Rectal smooth muscle tissue (tissue), 1 donor: Measurements from ENCODE around the gene DNAH17.

ENCODE experiments used
- H3K27ac ChIP-seq: one replicate; pipeline ENCODE4 v1.7.0; 2013; ENCODE audit warnings: low read depth, low read length, inconsistent platforms
- H3K27me3 ChIP-seq: one replicate; pipeline ENCODE4 v1.7.0; 2013; ENCODE audit warnings: low read length; ENCODE audit not compliant: control insufficient read depth, insufficient read depth
- H3K36me3 ChIP-seq: one replicate; pipeline ENCODE4 v1.7.0; 2013; ENCODE audit warnings: low read length; ENCODE audit not compliant: control insufficient read depth, insufficient read depth
- H3K4me1 ChIP-seq: one replicate; pipeline ENCODE4 v1.7.0; 2013; ENCODE audit warnings: low read length; ENCODE audit not compliant: control insufficient read depth, insufficient read depth
- H3K4me3 ChIP-seq: one replicate; pipeline ENCODE4 v1.7.0; 2013; ENCODE audit warnings: low read length
- H3K9ac ChIP-seq: one replicate; pipeline ENCODE4 v1.7.0; 2013; ENCODE audit warnings: low read length

DNAH17 gene

GRCh38 chr17:78615631-78616030 lies 38.4 kb upstream of the DNAH17 start:
- Histone ChIP-seq H3K36me3 (no peaks in the 10 kb centered on the region), H3K4me3 (no peak overlapping the region), H3K9ac (no peak overlapping the region), H3K27ac (no peak overlapping the region), H3K4me1 (peaks cover 13% of the 10 kb centered on the region), H3K27me3 (no peaks in the 10 kb centered on the region)

GRCh38 chr17:78613416-78613815 lies 36.2 kb upstream of the DNAH17 start:
- no peaks in the 10 kb centered on the region for H3K36me3 ChIP-seq
- H3K4me1 ChIP-seq: peaks cover 22% of the 10 kb centered on the region
- no peak overlapping the region for H3K27ac ChIP-seq
- no peaks in the 10 kb centered on the region for H3K27me3 ChIP-seq
- H3K4me3 ChIP-seq: no peak overlapping the region
- H3K9ac ChIP-seq: no peak overlapping the region

- H3K4me1 ChIP-seq: peaks cover 17% of the 10 kb centered on the region
- H3K9ac ChIP-seq: no peak overlapping the region
- H3K36me3 ChIP-seq: no peaks in the 10 kb centered on the region
- H3K27ac ChIP-seq: peak overlapping the region; percentile 25
- no peak overlapping the region for H3K4me3 ChIP-seq
- H3K27me3 ChIP-seq: no peaks in the 10 kb centered on the region
Measured at GRCh38 chr17:78611607-78612006, 34.4 kb upstream of the DNAH17 start.

DNA sequence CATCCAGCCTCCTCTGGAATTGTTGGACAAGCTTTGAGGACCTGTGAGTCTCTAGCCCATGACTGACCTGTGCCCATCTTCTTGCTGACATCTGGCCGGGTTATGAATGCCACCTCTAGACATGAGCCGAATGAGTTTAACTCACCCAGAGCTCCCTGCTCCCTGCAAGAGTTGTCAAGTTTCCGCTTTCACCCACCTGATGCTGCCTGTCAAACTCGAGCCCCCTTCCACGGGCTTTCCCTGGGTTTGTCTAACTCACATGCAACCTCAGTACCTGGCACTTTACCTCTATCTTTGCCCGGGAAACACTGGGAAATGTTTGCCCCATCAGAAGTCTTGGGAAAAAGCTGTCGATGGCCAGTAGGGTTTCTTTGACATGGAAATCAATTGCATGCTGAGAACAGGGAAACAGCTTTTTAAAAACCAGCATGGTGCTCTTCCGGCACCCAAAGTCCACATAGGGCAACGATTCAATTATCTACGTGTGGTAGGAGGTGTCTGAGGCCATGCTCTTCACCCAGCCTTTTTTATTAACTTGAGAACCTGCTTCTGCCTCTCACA lies 33.8 kb upstream of the DNAH17 start:
- no peak overlapping the region for H3K4me3 ChIP-seq
- H3K27ac ChIP-seq: no peak overlapping the region
- H3K9ac ChIP-seq: no peak overlapping the region
- H3K27me3 ChIP-seq: no peaks in the 10 kb centered on the region
- no peaks in the 10 kb centered on the region for H3K36me3 ChIP-seq
- H3K4me1 ChIP-seq: peaks cover 17% of the 10 kb centered on the region

GRCh38 chr17:78609191-78609641 lies 32.0 kb upstream of the DNAH17 start:
- Histone ChIP-seq H3K9ac (no peak overlapping the region), H3K27me3 (no peaks in the 10 kb centered on the region), H3K4me1 (peaks cover 17% of the 10 kb centered on the region), H3K36me3 (no peaks in the 10 kb centered on the region), H3K27ac (peak overlapping the region; percentile 35), H3K4me3 (no peak overlapping the region)

- Histone ChIP-seq H3K27ac (peak overlapping the region; percentile 35), H3K36me3 (no peaks in the 10 kb centered on the region), H3K4me1 (peaks cover 17% of the 10 kb centered on the region), H3K4me3 (no peak overlapping the region), H3K9ac (no peak overlapping the region), H3K27me3 (no peaks in the 10 kb centered on the region)
Measured at GRCh38 chr17:78608804-78609186, 31.6 kb upstream of the DNAH17 start.

DNA sequence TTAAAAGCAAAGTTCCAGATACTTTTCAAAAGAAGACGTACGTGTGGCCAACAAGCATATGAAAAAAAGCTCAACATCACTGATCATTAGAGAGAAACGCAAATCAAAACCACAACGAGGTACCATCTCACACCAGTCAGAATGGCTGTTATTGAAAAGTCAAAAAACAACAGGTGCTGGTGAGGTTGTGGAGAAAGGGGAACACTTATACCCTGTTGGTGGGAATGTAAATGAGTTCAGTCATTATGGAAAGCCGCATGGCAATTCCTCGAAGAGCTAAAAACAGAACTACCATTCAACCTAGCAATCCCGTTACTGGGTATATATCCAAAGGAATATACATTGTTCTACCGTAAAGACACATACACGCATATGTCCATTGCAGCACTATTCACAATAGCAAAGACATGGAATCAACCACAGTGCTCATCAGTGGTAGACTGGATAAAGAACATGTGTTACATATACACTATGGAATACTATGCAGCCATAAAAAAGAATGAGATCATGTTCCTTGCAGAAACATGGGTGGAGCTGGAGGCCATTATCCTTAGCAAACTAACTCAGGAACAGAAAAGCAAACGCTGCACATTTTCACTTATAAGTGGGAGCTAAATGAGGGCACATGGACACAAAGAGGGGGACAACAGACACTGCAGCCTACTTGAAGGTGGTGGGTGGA lies 31.1 kb upstream of the DNAH17 start:
- H3K9ac ChIP-seq: no peak overlapping the region
- peaks cover 17% of the 10 kb centered on the region for H3K4me1 ChIP-seq
- H3K36me3 ChIP-seq: no peaks in the 10 kb centered on the region
- H3K27ac ChIP-seq: peak overlapping the region; percentile 35
- no peak overlapping the region for H3K4me3 ChIP-seq
- H3K27me3 ChIP-seq: no peaks in the 10 kb centered on the region

GRCh38 chr17:78607038-78607437 lies 29.8 kb upstream of the DNAH17 start:
- Histone ChIP-seq H3K4me3 (no peak overlapping the region), H3K27me3 (no peaks in the 10 kb centered on the region), H3K9ac (no peak overlapping the region), H3K27ac (no peak overlapping the region), H3K36me3 (no peaks in the 10 kb centered on the region), H3K4me1 (peaks cover 13% of the 10 kb centered on the region)

- Histone ChIP-seq H3K27me3 (no peaks in the 10 kb centered on the region), H3K4me3 (no peak overlapping the region), H3K4me1 (peaks cover 14% of the 10 kb centered on the region), H3K36me3 (no peaks in the 10 kb centered on the region), H3K27ac (no peak overlapping the region), H3K9ac (no peak overlapping the region)
Measured at GRCh38 chr17:78605886-78606285, 28.7 kb upstream of the DNAH17 start.

DNA sequence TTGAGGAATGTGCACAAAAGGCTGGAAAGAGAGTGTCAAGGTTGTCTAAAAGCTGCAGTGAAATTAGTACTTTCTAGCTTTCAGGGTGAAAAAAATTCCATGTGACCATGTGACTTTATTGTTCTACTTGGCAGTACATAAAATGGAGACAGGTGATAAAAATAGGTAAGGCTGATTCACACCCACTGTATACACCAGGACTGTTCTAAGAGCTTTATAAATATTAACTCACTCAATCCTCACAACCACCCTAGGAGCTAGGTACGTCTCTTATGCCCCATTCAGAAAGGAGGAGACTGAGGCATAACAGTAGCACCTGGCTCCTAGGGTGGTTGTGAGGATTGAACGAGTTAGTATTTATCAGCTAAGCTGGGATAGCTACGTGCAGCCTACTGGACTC lies 28.2 kb upstream of the DNAH17 start:
- H3K4me3 ChIP-seq: no peak overlapping the region
- no peak overlapping the region for H3K9ac ChIP-seq
- H3K36me3 ChIP-seq: no peaks in the 10 kb centered on the region
- peaks cover 15% of the 10 kb centered on the region for H3K4me1 ChIP-seq
- H3K27me3 ChIP-seq: no peaks in the 10 kb centered on the region
- no peak overlapping the region for H3K27ac ChIP-seq

- Histone ChIP-seq H3K27me3 (no peaks in the 10 kb centered on the region), H3K27ac (no peak overlapping the region), H3K4me3 (no peak overlapping the region), H3K9ac (no peak overlapping the region), H3K4me1 (peaks cover 11% of the 10 kb centered on the region), H3K36me3 (no peaks in the 10 kb centered on the region)
Measured at GRCh38 chr17:78602246-78602645, 25.1 kb upstream of the DNAH17 start.

DNA sequence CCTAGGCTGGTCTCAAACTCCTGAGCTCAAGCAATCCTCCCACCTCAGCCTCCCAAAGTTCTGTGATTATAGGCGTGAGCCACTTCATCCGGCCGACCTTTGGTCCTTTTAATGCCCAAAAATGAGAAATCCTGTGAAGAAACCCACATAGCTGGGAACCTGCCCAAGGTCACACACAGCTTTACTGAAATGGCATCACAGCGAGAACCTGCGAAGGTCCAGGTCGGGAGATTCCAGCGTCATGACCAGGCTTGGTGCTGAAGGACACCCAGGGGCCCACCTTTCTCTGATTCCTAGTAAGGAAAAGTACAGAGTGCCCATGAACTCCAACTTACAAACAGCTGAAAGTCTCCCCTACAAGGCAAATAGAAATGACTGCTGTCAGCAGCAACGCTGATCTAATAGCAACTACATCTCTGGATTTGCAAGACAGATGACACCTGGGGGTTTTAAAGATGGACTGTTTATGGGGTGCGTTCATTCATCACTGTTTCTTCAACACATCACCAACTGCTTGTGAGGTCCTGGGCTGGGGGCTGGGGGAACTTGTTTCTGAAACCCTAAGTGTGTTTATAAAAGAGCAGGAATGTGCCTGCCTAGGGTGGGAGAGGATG lies 24.5 kb upstream of the DNAH17 start:
- H3K36me3 ChIP-seq: no peaks in the 10 kb centered on the region
- H3K4me3 ChIP-seq: no peak overlapping the region

More for the DNA sequence above, 24.5 kb upstream of the DNAH17 start:
- Histone ChIP-seq H3K27me3 (no peaks in the 10 kb centered on the region), H3K9ac (no peak overlapping the region), H3K27ac (no peak overlapping the region), H3K4me1 (peaks cover 11% of the 10 kb centered on the region)
